DOHH2 (cell line): ENCODE results near the gene RTP4.

Source experiments
- CTCF ChIP-seq: fragments of 200-600 bp; sonication (generic); IDR thresholded peaks from one replicate; pipeline ENCODE4 v1.5.1; 2014; ENCODE audit warnings: antibody characterized with exemption, mild to moderate bottlenecking, low read depth, low read length; ENCODE audit not compliant: poor library complexity, severe bottlenecking
- EZH2phosphoT487 ChIP-seq: fragments of 200-600 bp; sonication (generic); IDR thresholded peaks from 2 replicates; pipeline ENCODE4 v1.6.1; 2017; ENCODE audit warnings: borderline replicate concordance, mild to moderate bottlenecking, antibody characterized with exemption, low read length, moderate library complexity, mixed read lengths

GRCh38 chr3:187321766-187322165 lies 46.4 kb upstream of the RTP4 start:
- no peak for TF ChIP-seq CTCF
- TF ChIP-seq EZH2phosphoT487: no peak
